CD14-positive monocyte (primary cell): ENCODE data around the gene MYO1E. TPM values are rescaled to one million over a fixed set of nuclear protein-coding genes. Genes with fewer than 3 reads are reported as not detected.
"Not testable (repeated sequence)": the region's sequence is repeated elsewhere in the genome, so short reads cannot be mapped to it uniquely, and the experiment has no call there.

Experiments
- DNase-seq, 3 donors: peaks; one replicate each; pipeline ENCODE4 v3.0.0-alpha.2; 2011 to 2022
- H2AFZ ChIP-seq: 2 replicates; pipeline ENCODE4 v1.6.0; 2012; ENCODE audit warnings: mild to moderate bottlenecking, low read depth, low read length, inconsistent platforms; ENCODE audit not compliant: insufficient read depth, poor library complexity, severe bottlenecking
- H3K27ac ChIP-seq, 2 donors: 1 replicate in 1 of 2; 2 replicates in 1 of 2; pipeline ENCODE4 v1.5.1; 2012 to 2013; ENCODE audit warnings: low read length in 2 of 2, control low read depth in 1 of 2, inconsistent platforms in 1 of 2, low read depth in 1 of 2, mild to moderate bottlenecking in 1 of 2
- H3K27me3 ChIP-seq, 2 donors: one replicate each; pipeline versions ENCODE4 v1.6.0 to v1.6.1; 2011 to 2013; ENCODE audit warnings: low read length in 2 of 2; ENCODE audit not compliant: control insufficient read depth in 2 of 2, insufficient read depth in 2 of 2
- H3K36me3 ChIP-seq, 2 donors: replicated peaks in 1 of 2; 1 replicate in 1 of 2; 2 replicates in 1 of 2; pipeline versions ENCODE4 v1.5.1 to v1.6.1; 2012 to 2013; ENCODE audit warnings: low read length in 2 of 2, control low read depth in 1 of 2, inconsistent platforms in 1 of 2, mild to moderate bottlenecking in 1 of 2; ENCODE audit not compliant: insufficient read depth in 2 of 2, control insufficient read depth in 1 of 2
- H3K4me1 ChIP-seq, 2 donors: 1 replicate in 1 of 2; 2 replicates in 1 of 2; pipeline versions ENCODE4 v1.5.1 to v1.6.1; 2012 to 2013; ENCODE audit warnings: low read length in 2 of 2, control low read depth in 1 of 2, inconsistent platforms in 1 of 2, mild to moderate bottlenecking in 1 of 2, moderate library complexity in 1 of 2; ENCODE audit not compliant: insufficient read depth in 2 of 2, control insufficient read depth in 1 of 2
- H3K4me2 ChIP-seq: replicated peaks from 2 replicates; pipeline ENCODE3; 2012; ENCODE audit warnings: low read length, moderate library complexity, mild to moderate bottlenecking; ENCODE audit not compliant: poor library complexity, severe bottlenecking; ENCODE audit errors: extremely low read depth
- H3K4me3 ChIP-seq, 3 experiments: fragments of 200-600 bp in 1 of 3; sonication (generic) in 1 of 3; replicated peaks in 1 of 3; 1 replicate in 2 of 3; 2 replicates in 1 of 3; pipeline ENCODE4 v1.5.1; 2011 to 2013; ENCODE audit warnings: low read length in 3 of 3, mild to moderate bottlenecking in 3 of 3, control low read depth in 2 of 3, low read depth in 2 of 3, inconsistent platforms in 1 of 3, moderate library complexity in 1 of 3
- H3K79me2 ChIP-seq: 2 replicates; pipeline ENCODE4 v1.6.0; 2012; ENCODE audit warnings: mild to moderate bottlenecking, control low read depth, inconsistent platforms, low read length, moderate library complexity; ENCODE audit not compliant: insufficient read depth
- H3K9ac ChIP-seq: 2 replicates; pipeline ENCODE4 v1.6.0; 2017; ENCODE audit warnings: low read length, mild to moderate bottlenecking; ENCODE audit not compliant: insufficient read depth, poor library complexity, severe bottlenecking
- H3K9me3 ChIP-seq, 2 donors: replicated peaks in 1 of 2; 1 replicate in 1 of 2; 2 replicates in 1 of 2; pipeline versions ENCODE4 v1.5.1 to v1.6.1; 2012 to 2013; ENCODE audit warnings: low read length in 2 of 2, control low read depth in 1 of 2; ENCODE audit not compliant: control insufficient read depth in 1 of 2, insufficient read depth in 1 of 2
- H4K20me1 ChIP-seq: 2 replicates; pipeline ENCODE4 v1.6.0; 2012; ENCODE audit warnings: mild to moderate bottlenecking, low read length, control low read depth, moderate library complexity; ENCODE audit not compliant: insufficient read depth
- H3K27ac Mint-ChIP-seq, 7 donors: one replicate each; pipeline ENCODE4 v1.8.0; 2020; ENCODE audit warnings: mild to moderate bottlenecking in 7 of 7, mixed read lengths in 7 of 7, moderate library complexity in 6 of 7, inconsistent platforms in 2 of 7
- H3K27me3 Mint-ChIP-seq, 3 donors: one replicate each; pipeline ENCODE4 v1.8.0; 2021 to 2022; ENCODE audit warnings: low read depth in 3 of 3, mild to moderate bottlenecking in 3 of 3, mixed read lengths in 3 of 3, moderate library complexity in 3 of 3, inconsistent platforms in 1 of 3
- H3K36me3 Mint-ChIP-seq, 2 donors: one replicate each; pipeline ENCODE4 v1.8.0; 2020; ENCODE audit warnings: mixed read lengths in 2 of 2, inconsistent platforms in 1 of 2, mild to moderate bottlenecking in 1 of 2
- H3K4me1 Mint-ChIP-seq: one replicate; pipeline ENCODE4 v1.8.0; 2020; ENCODE audit warnings: mild to moderate bottlenecking, mixed read lengths
- H3K4me3 Mint-ChIP-seq, 2 donors: one replicate each; pipeline ENCODE4 v1.8.0; 2020; ENCODE audit warnings: mild to moderate bottlenecking in 2 of 2, mixed read lengths in 2 of 2, moderate library complexity in 1 of 2
- H3K9me3 Mint-ChIP-seq, 7 donors: one replicate each; pipeline ENCODE4 v1.8.0; 2020 to 2022; ENCODE audit warnings: mixed read lengths in 7 of 7, mild to moderate bottlenecking in 6 of 7, moderate library complexity in 6 of 7, inconsistent platforms in 2 of 7
- CTCF ChIP-seq: fragments of 200-600 bp; IDR thresholded peaks from one replicate; pipeline ENCODE4 v1.8.0; 2022; ENCODE audit warnings: antibody characterized with exemption, mild to moderate bottlenecking
- WGBS: methylation state at CpG from one replicate; pipeline ENCODE4 v1.1.5; 2013; ENCODE audit warnings: missing lambda C conversion rate; ENCODE audit not compliant: insufficient coverage; 5-methylcytosine and 5-hydroxymethylcytosine counted together
- intact Hi-C, 2 donors: fragments of 100-400 bp; cut with micrococcal nuclease; formaldehyde crosslinking; loops; one replicate each; pipeline versions ENCODE4 v1.15.0 to v1.15.1; 2023
- polyA plus RNA-seq, 3 donors: library from polyadenylated mRNA; depleted of rRNA in 1 of 3; unstranded in 2 of 3; stranded (reverse) in 1 of 3; fragments of 300-500 nt in 2 of 3; fragments of >200 nt in 1 of 3; fragmentation: Illumina TruSeq in 2 of 3; gene quantifications; 1 replicate in 2 of 3; 2 replicates in 1 of 3; pipeline ENCODE4 v1.2.3, GENCODE V29; 2012 to 2021

Gene MYO1E
- polyA plus RNA-seq, 3 donors: 5.5 to 16.2 (median 6.2) TPM

GRCh38 chr15:59131969-59132562 is 240.6 kb downstream of the MYO1E start:
- Histone ChIP-seq H3K4me2 (no peak overlapping the region), H3K4me3 (no peak overlapping the region), H3K36me3 (peaks cover 53 to 79% of the 10 kb centered on the region in 2 donors), H3K9me3 (no peaks in the 10 kb centered on the region), H3K27me3 (no peaks in the 10 kb centered on the region), H3K27ac (peak overlapping the region in 1 of 2 donors; percentile 3), H3K4me1 (peaks cover 0 to 3% of the 10 kb centered on the region in 2 donors), H3K79me2 (peaks cover 29% of the 10 kb centered on the region), H2AFZ (no peak overlapping the region), H3K9ac (no peak overlapping the region), H4K20me1 (no peaks in the 10 kb centered on the region)
- no peak for TF ChIP-seq CTCF
- no CpG with 5 or more reads among the region's 3 CpGs for WGBS
- DNase-seq: no peak
- peak overlapping the region in 1 of 7 donors; percentile 26 for H3K27ac Mint-ChIP-seq
- H3K4me3 Mint-ChIP-seq: no peak overlapping the region
- no peaks in the 10 kb centered on the region for H3K27me3 Mint-ChIP-seq
- peaks cover 6% of the 10 kb centered on the region for H3K4me1 Mint-ChIP-seq
- H3K9me3 Mint-ChIP-seq: peaks cover 0 to 5% (median 3%) of the 10 kb centered on the region in 7 donors
- intact Hi-C loops: no loop called here
- H3K36me3 Mint-ChIP-seq: peaks cover 82 to 93% of the 10 kb centered on the region in 2 donors

GRCh38 chr15:59131456-59131855 is 241.2 kb downstream of the MYO1E start:
- Mint-ChIP-seq H3K27me3 (no peaks in the 10 kb centered on the region), H3K27ac (peak overlapping the region in 2 of 7 donors; percentile 63 to 66), H3K36me3 (peaks cover 78 to 92% of the 10 kb centered on the region in 2 donors), H3K9me3 (peaks cover 0 to 5% (median 3%) of the 10 kb centered on the region in 7 donors), H3K4me3 (no peak overlapping the region), H3K4me1 (peaks cover 7% of the 10 kb centered on the region)
- no peaks in the 10 kb centered on the region for H3K9me3 ChIP-seq
- H3K9ac ChIP-seq: no peak overlapping the region
- intact Hi-C loops: no loop called here
- no peaks in the 10 kb centered on the region for H4K20me1 ChIP-seq
- H3K36me3 ChIP-seq: peaks cover 48 to 75% of the 10 kb centered on the region in 2 donors
- H3K27ac ChIP-seq: no peak overlapping the region
- peaks cover 0 to 3% of the 10 kb centered on the region in 2 donors for H3K4me1 ChIP-seq
- peaks cover 31% of the 10 kb centered on the region for H3K79me2 ChIP-seq
- TF ChIP-seq CTCF: no peak
- no peak for DNase-seq
- WGBS: 100% methylated on average over 9 of the region's 16 CpGs
- H3K4me2 ChIP-seq: no peak overlapping the region
- no peak overlapping the region for H2AFZ ChIP-seq
- no peak overlapping the region for H3K4me3 ChIP-seq
- H3K27me3 ChIP-seq: no peaks in the 10 kb centered on the region

- H3K4me3 ChIP-seq, H3K9ac ChIP-seq, H3K27me3 Mint-ChIP-seq, intact Hi-C loops, H3K4me2 ChIP-seq, H3K4me3 Mint-ChIP-seq, H3K4me1 ChIP-seq, H3K27me3 ChIP-seq, H3K9me3 Mint-ChIP-seq, H4K20me1 ChIP-seq, H3K4me1 Mint-ChIP-seq, H2AFZ ChIP-seq, H3K9me3 ChIP-seq: not testable (repeated sequence)
- Mint-ChIP-seq H3K36me3 (peaks cover 72 to 89% of the 10 kb centered on the region in 2 donors), H3K27ac (peak overlapping the region; percentile 5 to 74 (median 44))
- no CpG with 5 or more reads among the region's 1 CpG for WGBS
- Histone ChIP-seq H3K79me2 (peaks cover 58% of the 10 kb centered on the region), H3K27ac (peak overlapping the region in 1 of 2 donors; percentile 50), H3K36me3 (peaks cover 39 to 75% of the 10 kb centered on the region in 2 donors)
- DNase-seq: peak in 2 of 3 donors; percentile 1 to 28
Measured at GRCh38 chr15:59127255-59127654, 245.4 kb downstream of the MYO1E start.
